HG03159 (cell line): Measurements from ENCODE around the gene MARCHF10.
"Not testable (repeated sequence)": the region's sequence is repeated elsewhere in the genome, so short reads cannot be mapped to it uniquely, and the experiment has no call there.

Source experiments
- ATAC-seq: cut with Tn5 transposase; IDR thresholded peaks from one replicate; pipeline ENCODE4 v1.9.1; 2021; ENCODE audit warnings: mild to moderate bottlenecking, moderate library complexity; ENCODE audit not compliant: unreplicated experiment

The MARCHF10 gene

GRCh38 chr17:62791235-62791734 is 16.8 kb downstream of the MARCHF10 start:
- no peak for ATAC-seq

GRCh38 chr17:62790564-62790986 is 17.5 kb downstream of the MARCHF10 start:
- ATAC-seq: no peak

- ATAC-seq: no peak
Measured at GRCh38 chr17:62787366-62787765, 20.7 kb downstream of the MARCHF10 start.

- no peak for ATAC-seq
Measured at GRCh38 chr17:62786646-62787045, 21.5 kb downstream of the MARCHF10 start.

- ATAC-seq: not testable (repeated sequence)
Measured at GRCh38 chr17:62785983-62786382, 22.1 kb downstream of the MARCHF10 start.

GRCh38 chr17:62782730-62783270 is 25.3 kb downstream of the MARCHF10 start:
- ATAC-seq: no peak

GRCh38 chr17:62781831-62782251 is 26.3 kb downstream of the MARCHF10 start:
- ATAC-seq: no peak

GRCh38 chr17:62781356-62781755 is 26.8 kb downstream of the MARCHF10 start:
- ATAC-seq: no peak

GRCh38 chr17:62780951-62781350 is 27.2 kb downstream of the MARCHF10 start:
- no peak for ATAC-seq

- ATAC-seq: no peak
Measured at GRCh38 chr17:62780269-62780668, 27.8 kb downstream of the MARCHF10 start.

GRCh38 chr17:62778990-62779681 is 29.0 kb downstream of the MARCHF10 start:
- no peak for ATAC-seq

- ATAC-seq: no peak
Measured at GRCh38 chr17:62775876-62776275, 32.2 kb downstream of the MARCHF10 start.

GRCh38 chr17:62774338-62774737 is 33.8 kb downstream of the MARCHF10 start:
- ATAC-seq: no peak

GRCh38 chr17:62767997-62768396 is 40.1 kb downstream of the MARCHF10 start:
- ATAC-seq: no peak

- ATAC-seq: no peak
Measured at GRCh38 chr17:62765351-62765750, 42.8 kb downstream of the MARCHF10 start.

- ATAC-seq: no peak
Measured at GRCh38 chr17:62763891-62764600, 44.1 kb downstream of the MARCHF10 start.

- ATAC-seq: no peak
Measured at GRCh38 chr17:62761884-62762283, 46.2 kb downstream of the MARCHF10 start.

GRCh38 chr17:62760945-62761267 is 47.2 kb downstream of the MARCHF10 start:
- no peak for ATAC-seq

GRCh38 chr17:62760059-62760944 is 47.8 kb downstream of the MARCHF10 start:
- no peak for ATAC-seq

- ATAC-seq: no peak
Measured at GRCh38 chr17:62757500-62757951, 50.6 kb downstream of the MARCHF10 start.

GRCh38 chr17:62756198-62756597 is 51.9 kb downstream of the MARCHF10 start:
- ATAC-seq: no peak
